Uterus (tissue), 2 donors: ENCODE measurements around the gene PLEKHA4.

ENCODE experiments used
- POLR2A ChIP-seq, 2 donors: fragments of 450-650 bp; IDR thresholded peaks; one replicate each; pipeline ENCODE4 v1.6.1; 2016; ENCODE audit warnings: antibody characterized with exemption in 2 of 2, mild to moderate bottlenecking in 1 of 2, moderate library complexity in 1 of 2
- TF ChIP-seq, protein P1 (sequence below), 4 experiments: fragments of 200-600 bp in 2 of 4; fragments of 450-650 bp in 2 of 4; sonication (generic) in 2 of 4; IDR thresholded peaks; one replicate each; pipeline ENCODE4 v1.5.1; 2016 to 2019; ENCODE audit warnings: antibody characterized with exemption in 4 of 4, mild to moderate bottlenecking in 2 of 4, moderate library complexity in 1 of 4

GRCh38 chr19:48866692-48867091, 1.7 kb downstream of the PLEKHA4 start:
- TF ChIP-seq, protein P1, sequence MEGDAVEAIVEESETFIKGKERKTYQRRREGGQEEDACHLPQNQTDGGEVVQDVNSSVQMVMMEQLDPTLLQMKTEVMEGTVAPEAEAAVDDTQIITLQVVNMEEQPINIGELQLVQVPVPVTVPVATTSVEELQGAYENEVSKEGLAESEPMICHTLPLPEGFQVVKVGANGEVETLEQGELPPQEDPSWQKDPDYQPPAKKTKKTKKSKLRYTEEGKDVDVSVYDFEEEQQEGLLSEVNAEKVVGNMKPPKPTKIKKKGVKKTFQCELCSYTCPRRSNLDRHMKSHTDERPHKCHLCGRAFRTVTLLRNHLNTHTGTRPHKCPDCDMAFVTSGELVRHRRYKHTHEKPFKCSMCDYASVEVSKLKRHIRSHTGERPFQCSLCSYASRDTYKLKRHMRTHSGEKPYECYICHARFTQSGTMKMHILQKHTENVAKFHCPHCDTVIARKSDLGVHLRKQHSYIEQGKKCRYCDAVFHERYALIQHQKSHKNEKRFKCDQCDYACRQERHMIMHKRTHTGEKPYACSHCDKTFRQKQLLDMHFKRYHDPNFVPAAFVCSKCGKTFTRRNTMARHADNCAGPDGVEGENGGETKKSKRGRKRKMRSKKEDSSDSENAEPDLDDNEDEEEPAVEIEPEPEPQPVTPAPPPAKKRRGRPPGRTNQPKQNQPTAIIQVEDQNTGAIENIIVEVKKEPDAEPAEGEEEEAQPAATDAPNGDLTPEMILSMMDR (IDR thresholded peaks at IDR 0.05) = no peak
- no peak for TF ChIP-seq POLR2A (IDR thresholded peaks at IDR 0.05)
